GM10847 (cell line): ENCODE data around the gene CALCB.

Experiments used
- POLR2A ChIP-seq: IDR thresholded peaks from 2 replicates; pipeline ENCODE4 v1.6.1; 2011; ENCODE audit not compliant: insufficient read length; ENCODE audit errors: extremely low read depth

CALCB gene

DNA sequence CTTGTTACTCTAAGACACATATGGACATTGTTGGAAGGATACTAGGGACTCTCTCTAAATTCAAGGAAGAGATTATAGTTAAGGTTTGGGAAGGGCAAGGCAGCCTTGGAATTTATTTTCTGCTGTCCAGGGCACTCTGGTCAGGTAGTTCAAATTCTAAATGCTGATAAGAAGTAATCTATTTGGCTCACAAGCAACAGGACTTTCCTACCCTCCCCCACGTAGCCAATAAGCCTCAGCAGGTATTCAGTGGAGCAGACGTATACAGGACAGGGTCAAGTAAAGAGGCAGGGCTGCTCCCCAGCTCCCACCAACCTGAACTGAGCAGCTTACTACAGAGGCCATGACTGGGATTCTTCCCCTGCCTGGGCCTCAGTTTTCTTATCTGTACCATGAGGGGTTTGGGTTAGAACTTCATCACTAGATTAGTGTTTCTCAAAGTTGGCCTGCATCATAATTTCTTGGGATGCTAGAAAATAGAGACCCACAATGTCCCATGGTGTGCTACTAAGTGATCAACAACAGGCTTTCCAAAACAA is 35.3 kb downstream of the CALCB start:
- TF ChIP-seq POLR2A: no peak

- TF ChIP-seq POLR2A: no peak
Measured at GRCh38 chr11:15109602-15110001, 36.2 kb downstream of the CALCB start.

- no peak for TF ChIP-seq POLR2A
Measured at GRCh38 chr11:15111215-15111614, 37.8 kb downstream of the CALCB start.

DNA sequence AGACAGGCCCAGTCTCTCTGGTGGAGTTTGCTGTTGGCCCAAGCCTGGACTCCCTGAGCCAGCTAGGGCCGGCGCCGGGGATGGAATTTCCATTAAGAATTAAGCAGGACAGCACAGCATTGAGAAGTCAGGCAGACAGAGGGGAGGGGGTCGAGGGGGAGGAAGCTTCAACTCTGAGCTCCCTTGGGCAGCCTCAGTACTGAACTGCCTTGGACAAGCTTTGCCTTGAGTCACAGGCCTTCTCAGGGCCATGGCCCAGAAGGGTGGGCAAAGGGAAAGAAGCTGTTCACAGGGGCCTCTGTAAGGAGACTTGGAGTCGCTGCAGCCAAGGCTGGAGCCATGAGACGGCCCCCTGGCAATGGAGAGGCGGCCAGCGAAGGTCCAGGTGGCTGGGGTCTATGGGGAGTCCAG is 38.7 kb downstream of the CALCB start:
- TF ChIP-seq POLR2A: no peak

- no peak for TF ChIP-seq POLR2A
Measured at GRCh38 chr11:15113381-15113780, 40.0 kb downstream of the CALCB start.

- no peak for TF ChIP-seq POLR2A
Measured at GRCh38 chr11:15114501-15115475, 41.4 kb downstream of the CALCB start, which contains the start of gene INSC. TSS of gene INSC (plus strand) at chr11:15114923. CDS start at chr11:15149175, 34,252 bp downstream.

DNA sequence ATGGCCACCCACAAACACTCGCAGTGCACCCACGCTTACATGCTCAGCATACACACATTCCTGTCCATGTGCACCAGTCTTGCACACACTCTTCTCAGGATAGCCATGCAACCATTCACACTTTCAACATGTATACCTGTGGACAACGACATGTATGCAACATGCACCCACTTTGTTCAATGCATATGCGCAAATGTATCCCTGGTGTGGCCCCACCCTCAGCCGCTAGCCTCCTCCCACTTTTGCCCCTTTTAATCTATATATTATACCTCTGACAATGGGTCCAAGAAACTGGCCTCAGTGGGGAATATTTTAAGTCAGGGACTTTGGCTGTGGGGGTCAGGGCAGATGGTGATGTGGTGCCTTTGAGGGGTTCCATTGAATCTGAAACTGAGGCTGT is 42.3 kb downstream of the CALCB start:
- no peak for TF ChIP-seq POLR2A

GRCh38 chr11:15117751-15118150 is 44.4 kb downstream of the CALCB start:
- TF ChIP-seq POLR2A: no peak

DNA sequence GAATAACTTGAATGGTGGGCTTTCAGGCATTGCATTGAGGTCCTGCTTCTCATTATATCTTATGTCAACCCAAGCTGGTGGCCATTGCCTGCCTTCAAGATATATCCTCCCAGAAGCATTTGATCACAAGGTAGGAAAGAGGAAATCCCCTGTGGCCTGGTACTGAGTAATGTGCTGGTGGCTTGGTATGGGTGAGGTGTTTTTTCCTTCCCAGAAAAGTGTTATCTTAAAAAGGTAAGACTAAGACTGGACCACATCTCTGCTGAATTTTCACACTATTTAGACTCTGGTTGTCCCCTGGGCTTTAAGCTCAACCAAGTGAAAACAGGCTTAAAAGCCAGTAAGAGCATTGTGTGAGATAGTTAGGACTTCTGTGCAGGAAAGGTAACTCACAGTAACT is 45.0 kb downstream of the CALCB start:
- TF ChIP-seq POLR2A: no peak

- TF ChIP-seq POLR2A: no peak
Measured at GRCh38 chr11:15119352-15119751, 46.0 kb downstream of the CALCB start.

DNA sequence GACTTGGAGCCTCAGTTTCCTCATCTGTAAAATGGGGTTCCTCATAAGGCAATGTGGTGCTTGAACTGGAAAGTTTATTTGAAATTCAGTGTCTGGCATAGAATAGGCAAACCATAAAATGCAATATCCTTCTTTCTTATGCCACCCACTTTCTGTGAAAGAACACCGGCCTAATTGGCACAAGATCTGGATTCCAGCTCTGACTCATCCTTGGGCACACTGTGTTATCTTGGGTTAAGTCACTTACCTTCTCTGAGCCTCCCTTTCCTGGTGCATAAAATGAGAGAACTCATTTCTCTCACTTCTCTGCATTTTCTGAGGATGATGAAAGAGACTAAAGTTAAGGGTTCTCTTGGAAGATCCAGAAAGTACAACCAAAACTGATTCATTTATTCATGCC is 46.4 kb downstream of the CALCB start:
- TF ChIP-seq POLR2A: no peak

GRCh38 chr11:15123849-15124248 is 50.5 kb downstream of the CALCB start:
- TF ChIP-seq POLR2A: no peak

DNA sequence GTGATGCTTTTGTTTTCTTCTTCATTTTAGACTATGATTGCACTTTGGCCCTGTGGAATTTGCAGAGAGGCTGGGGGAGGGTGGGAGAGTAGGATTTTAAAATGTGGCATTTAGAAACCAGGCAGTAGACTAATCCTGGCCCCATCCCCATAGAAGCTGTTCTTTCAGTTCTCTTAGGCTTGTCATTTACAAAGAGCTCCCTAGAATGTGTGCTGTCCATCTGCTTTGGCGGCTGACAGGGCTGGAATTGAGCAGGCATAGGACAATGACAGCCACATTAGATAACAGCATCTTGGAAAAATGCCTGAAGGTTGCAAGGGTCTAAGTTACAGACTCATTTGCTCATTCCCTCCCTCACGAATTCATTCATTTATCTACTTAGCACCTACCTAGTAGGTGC is 51.1 kb downstream of the CALCB start:
- no peak for TF ChIP-seq POLR2A

DNA sequence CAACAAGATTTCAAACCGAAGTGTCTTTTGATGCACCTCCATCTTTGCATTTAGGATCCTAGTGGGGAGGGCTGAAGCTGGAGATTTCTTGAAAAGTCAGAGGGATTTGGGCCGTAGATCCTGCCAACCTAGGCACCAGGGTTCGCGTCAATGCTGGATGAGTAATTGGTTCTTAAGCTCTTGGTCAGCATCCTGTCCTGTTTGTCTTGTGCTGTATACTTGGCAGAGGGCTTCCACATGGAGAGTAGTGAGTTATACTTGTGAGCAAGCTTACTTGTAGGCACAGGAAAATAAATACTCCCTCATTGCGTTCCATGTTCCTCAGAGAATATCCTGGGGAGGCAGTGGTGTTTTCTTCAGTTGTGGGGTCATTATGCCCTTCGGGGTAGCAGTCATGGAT is 53.9 kb downstream of the CALCB start:
- TF ChIP-seq POLR2A: no peak
